K562 treated with DMSO at 1 percent for 24 hours (cell line): ENCODE measurements around the gene PPCDC. TPM values are rescaled to one million over a fixed set of nuclear protein-coding genes. Genes with fewer than 3 reads are reported as not detected.

Experiments used
- total RNA-seq: library from RNA; unstranded; fragments of 300-600 nt; gene quantifications from 2 replicates; pipeline ENCODE4 v1.2.3, GENCODE V29; 2022; ENCODE audit warnings: low read depth; ENCODE audit not compliant: insufficient read depth

PPCDC gene, protein sequence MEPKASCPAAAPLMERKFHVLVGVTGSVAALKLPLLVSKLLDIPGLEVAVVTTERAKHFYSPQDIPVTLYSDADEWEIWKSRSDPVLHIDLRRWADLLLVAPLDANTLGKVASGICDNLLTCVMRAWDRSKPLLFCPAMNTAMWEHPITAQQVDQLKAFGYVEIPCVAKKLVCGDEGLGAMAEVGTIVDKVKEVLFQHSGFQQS
- 14.3 and 17.2 TPM in 2 replicates for total RNA-seq

DNA sequence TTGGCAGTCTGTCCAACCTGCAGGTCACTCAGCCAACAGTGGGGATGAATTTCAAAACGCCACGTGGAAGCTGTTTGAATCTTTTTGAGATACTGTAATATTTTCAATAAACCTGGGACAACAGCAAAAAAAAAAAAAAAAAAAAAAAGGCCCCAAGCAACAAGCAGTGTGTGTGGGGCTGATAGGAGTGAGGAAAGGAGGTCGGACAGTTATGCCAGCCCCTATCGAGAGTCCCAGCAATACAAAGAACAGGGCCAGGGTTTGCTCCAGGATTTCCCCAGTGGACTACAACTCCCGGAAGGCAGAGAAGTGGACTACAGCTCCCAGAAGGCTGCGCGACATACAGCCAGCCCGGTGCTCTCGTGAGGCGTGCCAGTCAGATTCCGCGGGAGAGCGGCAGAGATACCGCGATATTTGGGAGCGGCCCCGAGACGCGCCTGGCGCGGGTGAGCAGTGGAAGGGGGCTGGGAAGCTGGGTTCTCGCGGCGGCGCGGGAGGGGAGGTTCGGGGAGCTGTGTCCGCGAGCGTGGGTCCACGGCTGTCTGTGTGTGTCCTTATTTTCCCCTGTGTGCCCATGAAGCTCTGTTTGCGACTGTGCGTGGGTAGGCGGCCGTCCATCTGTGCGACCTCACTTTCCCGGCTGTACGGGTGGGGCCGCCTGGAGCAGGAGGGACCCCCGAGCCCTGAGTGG, at the start of gene PPCDC:
TSS of gene PPCDC (plus strand) at position 410 of the 691 bp plus-strand sequence. CDS start 4,729 bp downstream, outside the sequence.

DNA sequence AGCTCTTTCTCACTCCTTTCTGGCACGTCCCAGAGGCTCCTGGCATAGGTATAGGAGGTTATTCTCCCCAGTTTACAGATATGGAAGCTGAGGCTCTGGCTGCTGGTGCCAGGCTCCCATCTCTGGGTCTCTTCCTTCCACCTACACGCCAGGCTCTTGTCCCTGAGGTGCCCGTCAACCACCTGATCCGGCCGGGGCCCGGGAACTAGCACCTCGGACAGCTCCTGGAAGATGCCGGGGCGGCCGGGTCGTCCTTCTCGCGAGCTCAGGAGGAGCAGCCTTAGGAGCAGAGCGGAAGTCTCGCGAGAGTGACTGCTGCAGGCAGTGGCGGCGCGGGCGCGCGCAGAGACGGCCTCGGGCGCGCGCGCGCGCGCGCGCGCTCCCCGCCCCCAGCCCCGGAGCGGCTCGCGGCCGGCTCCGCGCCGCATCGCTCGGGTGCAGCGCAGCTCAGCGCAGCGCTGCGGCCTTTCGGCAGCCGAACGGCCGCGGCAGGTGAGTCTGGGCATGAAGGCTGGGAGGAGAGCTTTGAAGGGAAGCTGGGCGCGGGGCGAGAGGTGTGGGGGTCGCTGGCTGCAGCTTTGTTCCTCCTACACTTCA, 28.1 kb upstream of the PPCDC start, which contains the start of gene SCAMP5:
TSS of gene SCAMP5 (plus strand) at position 382 of the 597 bp plus-strand sequence. CDS start 16,277 bp downstream, outside the sequence.

Other genes starting within 250 kb of the PPCDC start
- gene CSK, start 241.5 kb upstream of the PPCDC start, total RNA-seq, result 73.2 and 90.4 TPM in 2 replicates
- gene LMAN1L, start 210.8 kb upstream of the PPCDC start, total RNA-seq, result not detected in 2 replicates
- not detected in 2 replicates for gene CPLX3, start 197.0 kb upstream of the PPCDC start, total RNA-seq
- 39.3 and 50.0 TPM in 2 replicates for gene ULK3, start 180.4 kb upstream of the PPCDC start, total RNA-seq
- 67.8 and 68.5 TPM in 2 replicates for gene SCAMP2, start 150.2 kb upstream of the PPCDC start, total RNA-seq
- gene MPI, start 133.5 kb upstream of the PPCDC start, total RNA-seq, result 35.1 and 40.3 TPM in 2 replicates
- 20.4 and 21.5 TPM in 2 replicates for gene FAM219B, start 116.7 kb upstream of the PPCDC start, total RNA-seq
- 394 and 429 TPM in 2 replicates for gene COX5A, start 85.5 kb upstream of the PPCDC start, total RNA-seq
- gene RPP25, start 66.8 kb upstream of the PPCDC start, total RNA-seq, result 38.6 and 41.0 TPM in 2 replicates
- 0.27 TPM in 1 of 2 replicates, not detected in the other for gene SCAMP5, start 28.0 kb upstream of the PPCDC start, total RNA-seq
- gene C15orf39, start 178.3 kb downstream of the PPCDC start, total RNA-seq, result 58.6 and 60.0 TPM in 2 replicates
- gene GOLGA6C, start 234.7 kb downstream of the PPCDC start, total RNA-seq, result not detected in 2 replicates